ENCODE data around the gene PFDN2. TPM values are rescaled to one million over a fixed set of nuclear protein-coding genes. Genes with fewer than 3 reads are reported as not detected.

Gene PFDN2
- total RNA-seq, 1 donor = 27.9 TPM

- Histone ChIP-seq H3K4me1 (ENCODE audit: insufficient read depth, low read length) (peaks cover 18% of the 10 kb centered on the region), H3K79me2 (ENCODE audit: insufficient read depth, low read length) (peaks cover 37% of the 10 kb centered on the region), H3K4me2 (ENCODE audit: insufficient read depth, low read length) (peak overlapping the region; percentile 90), H2AFZ (ENCODE audit: low read length) (peak overlapping the region; percentile 99), H3K36me3 (ENCODE audit: insufficient read depth, low read length) (peaks cover 31% of the 10 kb centered on the region), H4K20me1 (ENCODE audit: insufficient read depth, low read length) (no peaks in the 10 kb centered on the region), H3K27ac (ENCODE audit: low read depth, low read length) (peak overlapping the region; percentile 93), H3K9me3 (ENCODE audit: low read depth, low read length) (no peaks in the 10 kb centered on the region), H3K27me3 (ENCODE audit: insufficient read depth, low read length) (no peaks in the 10 kb centered on the region), H3K4me3 (ENCODE audit: insufficient read depth, low read length) (peak overlapping the region; percentile 91)
- DNase-seq (ENCODE audit: insufficient read length, low spot score, missing footprints) = no peak
- no peak for TF ChIP-seq CTCF (IDR thresholded peaks at IDR 0.05; ENCODE audit: extremely low read depth, low read depth, low read length)
These were observed 40.6 kb upstream of the PFDN2 start for GRCh38 chr1:161158316-161159010.

DNA sequence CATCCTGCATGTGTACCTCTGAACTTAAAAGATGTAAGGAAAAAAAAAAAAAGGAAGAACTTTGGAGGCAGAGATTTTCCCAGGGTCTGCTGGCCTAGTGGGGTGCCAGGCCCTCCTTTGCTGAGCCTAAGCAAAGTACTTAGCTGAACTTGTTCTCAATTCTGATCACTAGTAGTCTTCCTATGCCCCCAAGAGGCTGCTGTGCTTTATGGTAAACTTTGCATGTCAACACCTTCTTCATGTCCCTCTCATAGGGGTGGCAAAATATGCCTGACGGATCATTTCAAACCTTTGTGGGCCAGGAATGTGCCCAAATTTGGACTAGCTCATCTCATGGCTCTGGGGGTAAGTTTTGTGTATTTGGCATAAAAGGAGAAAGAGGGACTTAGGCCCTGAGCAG lies 40.0 kb upstream of the PFDN2 start:
- H2AFZ ChIP-seq (ENCODE audit: low read length) = no peak overlapping the region
- TF ChIP-seq CTCF (IDR thresholded peaks at IDR 0.05; ENCODE audit: extremely low read depth, low read depth, low read length) = no peak
- H3K27me3 ChIP-seq (ENCODE audit: insufficient read depth, low read length) = no peaks in the 10 kb centered on the region
- H3K36me3 ChIP-seq (ENCODE audit: insufficient read depth, low read length) = peaks cover 27% of the 10 kb centered on the region
- H3K9me3 ChIP-seq (ENCODE audit: low read depth, low read length) = no peaks in the 10 kb centered on the region
- H3K79me2 ChIP-seq (ENCODE audit: insufficient read depth, low read length) = peaks cover 37% of the 10 kb centered on the region
- no peak overlapping the region for H3K4me2 ChIP-seq (ENCODE audit: insufficient read depth, low read length)
- no peak overlapping the region for H3K4me3 ChIP-seq (ENCODE audit: insufficient read depth, low read length)
- H3K27ac ChIP-seq (ENCODE audit: low read depth, low read length) = peak overlapping the region; percentile 93
- no peak for DNase-seq (ENCODE audit: insufficient read length, low spot score, missing footprints)
- H3K4me1 ChIP-seq (ENCODE audit: insufficient read depth, low read length) = peaks cover 20% of the 10 kb centered on the region
- no peaks in the 10 kb centered on the region for H4K20me1 ChIP-seq (ENCODE audit: insufficient read depth, low read length)

DNA sequence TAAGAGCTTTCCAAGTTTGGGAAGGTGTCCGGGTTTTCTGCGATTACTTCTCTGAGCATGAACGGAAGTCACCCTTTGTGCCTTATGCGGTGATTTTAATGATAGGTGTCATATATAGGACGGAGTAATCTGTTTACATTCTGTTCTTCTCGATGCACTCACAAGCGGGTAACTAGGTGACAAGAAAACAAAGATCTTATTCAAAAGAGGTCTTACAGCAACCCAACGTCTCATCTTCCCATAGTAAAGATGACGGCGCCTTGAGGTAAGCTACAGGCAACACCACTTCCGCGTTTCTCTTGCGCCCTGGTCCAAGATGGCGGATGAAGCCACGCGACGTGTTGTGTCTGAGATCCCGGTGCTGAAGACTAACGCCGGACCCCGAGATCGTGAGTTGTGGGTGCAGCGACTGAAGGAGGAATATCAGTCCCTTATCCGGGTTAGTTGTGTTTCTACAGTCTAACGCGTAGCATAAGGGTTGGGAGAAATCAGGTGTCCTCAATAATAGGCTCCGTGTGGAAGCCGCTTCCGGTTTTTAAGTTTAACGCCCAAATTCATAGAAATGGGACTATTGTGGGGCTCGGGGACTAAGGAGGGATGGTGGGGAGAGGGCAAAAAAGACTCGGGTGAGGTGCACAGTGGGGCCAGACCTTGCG lies 36.0 kb upstream of the PFDN2 start, which contains the start of gene UFC1:
UFC1 (plus strand) TSS at position 297 of the 656 bp plus-strand sequence; CDS start at position 317, 20 bp downstream.
- peak within 1 kb of the TSS; percentile 97 for H3K27ac ChIP-seq (ENCODE audit: low read depth, low read length)
- no peaks in the 10 kb centered on the region for H3K9me3 ChIP-seq (ENCODE audit: low read depth, low read length)
- peak within 1 kb of the TSS; percentile 92 for H2AFZ ChIP-seq (ENCODE audit: low read length)
- no peaks in the 10 kb centered on the region for H4K20me1 ChIP-seq (ENCODE audit: insufficient read depth, low read length)
- H3K27me3 ChIP-seq (ENCODE audit: insufficient read depth, low read length) = no peaks in the 10 kb centered on the region
- H3K79me2 ChIP-seq (ENCODE audit: insufficient read depth, low read length) = peaks cover 17% of the 10 kb centered on the region
- peaks cover 16% of the 10 kb centered on the region for H3K36me3 ChIP-seq (ENCODE audit: insufficient read depth, low read length)
- H3K4me2 ChIP-seq (ENCODE audit: insufficient read depth, low read length) = peak within 1 kb of the TSS; percentile 80
- peak within 1 kb of the TSS; percentile 89 for H3K4me3 ChIP-seq (ENCODE audit: insufficient read depth, low read length)
- DNase-seq (ENCODE audit: insufficient read length, low spot score, missing footprints) = peak; percentile 95
- no peak for TF ChIP-seq CTCF (IDR thresholded peaks at IDR 0.05; ENCODE audit: extremely low read depth, low read depth, low read length)
- H3K4me1 ChIP-seq (ENCODE audit: insufficient read depth, low read length) = peaks cover 10% of the 10 kb centered on the region

GRCh38 chr1:161153176-161153575 lies 35.3 kb upstream of the PFDN2 start:
- peaks cover 10% of the 10 kb centered on the region for H3K36me3 ChIP-seq (ENCODE audit: insufficient read depth, low read length)
- peaks cover 17% of the 10 kb centered on the region for H3K79me2 ChIP-seq (ENCODE audit: insufficient read depth, low read length)
- H3K4me3 ChIP-seq (ENCODE audit: insufficient read depth, low read length) = peak overlapping the region; percentile 89
- TF ChIP-seq CTCF (IDR thresholded peaks at IDR 0.05; ENCODE audit: extremely low read depth, low read depth, low read length) = no peak
- peak overlapping the region; percentile 85 for H2AFZ ChIP-seq (ENCODE audit: low read length)
- H3K4me1 ChIP-seq (ENCODE audit: insufficient read depth, low read length) = peaks cover 6% of the 10 kb centered on the region
- no peak for DNase-seq (ENCODE audit: insufficient read length, low spot score, missing footprints)
- peak overlapping the region; percentile 80 for H3K4me2 ChIP-seq (ENCODE audit: insufficient read depth, low read length)
- H3K27ac ChIP-seq (ENCODE audit: low read depth, low read length) = no peak overlapping the region
- H4K20me1 ChIP-seq (ENCODE audit: insufficient read depth, low read length) = no peaks in the 10 kb centered on the region
- H3K27me3 ChIP-seq (ENCODE audit: insufficient read depth, low read length) = no peaks in the 10 kb centered on the region
- H3K9me3 ChIP-seq (ENCODE audit: low read depth, low read length) = no peaks in the 10 kb centered on the region
